DOHH2 (cell line): ENCODE results near the gene DNM1.

Experiments used
- H3F3A ChIP-seq: fragments of 200-600 bp; sonication (generic), shearing (Covaris generic); 2 replicates; pipeline ENCODE4 v1.6.0; 2016; ENCODE audit warnings: antibody characterized with exemption, mild to moderate bottlenecking; ENCODE audit not compliant: control insufficient read depth, insufficient read depth
- H3K27ac ChIP-seq: fragments of 200-600 bp; sonication (generic); 2 replicates; pipeline ENCODE4 v1.5.1; 2014; ENCODE audit warnings: low read depth, mild to moderate bottlenecking, low read length, moderate library complexity
- H3K27me3 ChIP-seq: fragments of 200-600 bp; sonication (generic); 2 replicates; pipeline ENCODE4 v1.6.1; 2014; ENCODE audit warnings: mild to moderate bottlenecking, low read length, mixed read lengths; ENCODE audit not compliant: control insufficient read depth
- H3K36me3 ChIP-seq: fragments of 200-600 bp; sonication (generic); 2 replicates; pipeline ENCODE4 v1.6.1; 2014; ENCODE audit warnings: mild to moderate bottlenecking, low read length, moderate library complexity, mixed read lengths; ENCODE audit not compliant: control insufficient read depth
- H3K4me1 ChIP-seq: fragments of 200-600 bp; sonication (generic); 2 replicates; pipeline ENCODE4 v1.6.1; 2014; ENCODE audit warnings: mild to moderate bottlenecking, low read length, mixed read lengths; ENCODE audit not compliant: control insufficient read depth
- H3K4me2 ChIP-seq: fragments of 200-600 bp; sonication (generic); 2 replicates; pipeline ENCODE4 v1.6.0; 2014; ENCODE audit warnings: mild to moderate bottlenecking, low read length, moderate library complexity
- H3K4me3 ChIP-seq: fragments of 200-600 bp; sonication (generic); 2 replicates; pipeline ENCODE4 v1.5.1; 2014; ENCODE audit warnings: mild to moderate bottlenecking, low read length, mixed read lengths
- H3K79me2 ChIP-seq: fragments of 200-600 bp; sonication (generic); 2 replicates; pipeline ENCODE4 v1.6.1; 2014; ENCODE audit warnings: mild to moderate bottlenecking, low read length, mixed read lengths; ENCODE audit not compliant: control insufficient read depth
- H3K9me2 ChIP-seq: fragments of 200-600 bp; sonication (generic); replicated peaks from 2 replicates; pipeline ENCODE4 v1.6.1; 2014; ENCODE audit warnings: mild to moderate bottlenecking, low read length, mixed read lengths; ENCODE audit not compliant: control insufficient read depth
- H3K9me3 ChIP-seq: fragments of 200-600 bp; sonication (generic); 2 replicates; pipeline ENCODE4 v1.6.1; 2014; ENCODE audit warnings: antibody characterized with exemption, low read length, mixed read lengths; ENCODE audit not compliant: control insufficient read depth, insufficient read depth
- H4K20me1 ChIP-seq: fragments of 200-600 bp; sonication (generic); 2 replicates; pipeline ENCODE4 v1.6.0; 2014; ENCODE audit warnings: low read depth, mild to moderate bottlenecking, antibody characterized with exemption, low read length, moderate library complexity; ENCODE audit not compliant: control insufficient read depth, insufficient read depth
- CTCF ChIP-seq: fragments of 200-600 bp; sonication (generic); IDR thresholded peaks from one replicate; pipeline ENCODE4 v1.5.1; 2014; ENCODE audit warnings: antibody characterized with exemption, mild to moderate bottlenecking, low read depth, low read length; ENCODE audit not compliant: poor library complexity, severe bottlenecking
- EZH2phosphoT487 ChIP-seq: fragments of 200-600 bp; sonication (generic); IDR thresholded peaks from 2 replicates; pipeline ENCODE4 v1.6.1; 2017; ENCODE audit warnings: borderline replicate concordance, mild to moderate bottlenecking, antibody characterized with exemption, low read length, moderate library complexity, mixed read lengths

DNM1 gene

GRCh38 chr9:128222026-128222425 lies 18.8 kb downstream of the DNM1 start:
- no peaks in the 10 kb centered on the region for H3K9me3 ChIP-seq
- H3K36me3 ChIP-seq: no peaks in the 10 kb centered on the region
- H3K4me1 ChIP-seq: peaks cover 10% of the 10 kb centered on the region
- no peaks in the 10 kb centered on the region for H4K20me1 ChIP-seq
- no peak overlapping the region for H3K4me3 ChIP-seq
- H3K79me2 ChIP-seq: no peaks in the 10 kb centered on the region
- peaks cover 13% of the 10 kb centered on the region for H3K27me3 ChIP-seq
- TF ChIP-seq CTCF (no peak), EZH2phosphoT487 (no peak)
- H3K27ac ChIP-seq: no peak overlapping the region
- no peaks in the 10 kb centered on the region for H3K9me2 ChIP-seq
- H3K4me2 ChIP-seq: no peak overlapping the region
- no peaks in the 10 kb centered on the region for H3F3A ChIP-seq

GRCh38 chr9:128222880-128223670 lies 19.9 kb downstream of the DNM1 start:
- TF ChIP-seq EZH2phosphoT487: no peak
- Histone ChIP-seq H4K20me1 (no peaks in the 10 kb centered on the region), H3K4me1 (peaks cover 9% of the 10 kb centered on the region), H3K9me3 (no peaks in the 10 kb centered on the region), H3K27ac (no peak overlapping the region), H3K9me2 (no peaks in the 10 kb centered on the region), H3K36me3 (no peaks in the 10 kb centered on the region), H3F3A (no peaks in the 10 kb centered on the region), H3K4me3 (no peak overlapping the region), H3K27me3 (peaks cover 6% of the 10 kb centered on the region), H3K4me2 (no peak overlapping the region), H3K79me2 (no peaks in the 10 kb centered on the region)

GRCh38 chr9:128224877-128225276 lies 21.7 kb downstream of the DNM1 start:
- Histone ChIP-seq H4K20me1 (no peaks in the 10 kb centered on the region), H3K9me2 (no peaks in the 10 kb centered on the region), H3K9me3 (no peaks in the 10 kb centered on the region), H3K4me1 (no peaks in the 10 kb centered on the region), H3K27ac (no peak overlapping the region), H3K27me3 (peaks cover 6% of the 10 kb centered on the region), H3K4me3 (no peak overlapping the region), H3K36me3 (no peaks in the 10 kb centered on the region), H3K79me2 (no peaks in the 10 kb centered on the region), H3K4me2 (no peak overlapping the region), H3F3A (no peaks in the 10 kb centered on the region)
- no peak for TF ChIP-seq CTCF
- TF ChIP-seq EZH2phosphoT487: no peak

- Histone ChIP-seq H3K9me2 (no peaks in the 10 kb centered on the region), H3F3A (no peaks in the 10 kb centered on the region), H4K20me1 (no peaks in the 10 kb centered on the region), H3K79me2 (no peaks in the 10 kb centered on the region), H3K4me2 (no peak overlapping the region), H3K9me3 (no peaks in the 10 kb centered on the region), H3K27me3 (peaks cover 6% of the 10 kb centered on the region), H3K4me3 (no peak overlapping the region), H3K27ac (no peak overlapping the region), H3K4me1 (no peaks in the 10 kb centered on the region), H3K36me3 (no peaks in the 10 kb centered on the region)
- TF ChIP-seq EZH2phosphoT487: no peak
- no peak for TF ChIP-seq CTCF
These were observed 22.7 kb downstream of the DNM1 start for GRCh38 chr9:128225770-128226411.
